A673 (cell line): ENCODE results near the gene ODF2L.

Experiments
- EZH2 ChIP-seq: fragments of 200-600 bp; sonication (generic); IDR thresholded peaks from 2 replicates; pipeline ENCODE4 v1.6.1; 2017; ENCODE audit warnings: borderline replicate concordance, low read depth, mild to moderate bottlenecking, mixed read lengths, antibody characterized with exemption, low read length; ENCODE audit not compliant: poor library complexity, severe bottlenecking
- TF ChIP-seq, protein P1 (sequence below): fragments of 300-800, 200-600 bp; sonication (generic); conservative IDR thresholded peaks from 2 replicates; pipeline ENCODE4 v1.5.1; 2017; ENCODE audit warnings: low read depth, mild to moderate bottlenecking, antibody characterized with exemption, low read length, moderate library complexity, mixed read lengths

DNA sequence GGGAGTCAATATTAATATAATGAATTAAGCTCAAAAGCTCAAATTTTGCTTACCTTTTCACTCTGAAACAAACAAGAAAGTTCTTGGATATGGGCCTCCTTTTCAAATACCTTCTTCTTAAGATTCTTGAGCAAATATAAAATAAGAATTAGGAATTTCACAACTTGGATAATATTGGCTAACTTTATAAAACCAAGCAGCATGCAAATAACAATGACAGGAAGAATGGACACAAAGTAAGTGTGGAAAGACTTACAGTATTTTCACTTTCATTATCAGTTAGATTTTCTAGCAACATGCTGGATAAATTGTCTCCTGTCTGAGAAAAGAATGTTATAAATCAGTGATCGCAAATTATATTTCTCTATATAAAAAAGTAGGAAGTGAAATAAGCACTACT is 13.2 kb downstream of the ODF2L start:
- TF ChIP-seq, protein P1, sequence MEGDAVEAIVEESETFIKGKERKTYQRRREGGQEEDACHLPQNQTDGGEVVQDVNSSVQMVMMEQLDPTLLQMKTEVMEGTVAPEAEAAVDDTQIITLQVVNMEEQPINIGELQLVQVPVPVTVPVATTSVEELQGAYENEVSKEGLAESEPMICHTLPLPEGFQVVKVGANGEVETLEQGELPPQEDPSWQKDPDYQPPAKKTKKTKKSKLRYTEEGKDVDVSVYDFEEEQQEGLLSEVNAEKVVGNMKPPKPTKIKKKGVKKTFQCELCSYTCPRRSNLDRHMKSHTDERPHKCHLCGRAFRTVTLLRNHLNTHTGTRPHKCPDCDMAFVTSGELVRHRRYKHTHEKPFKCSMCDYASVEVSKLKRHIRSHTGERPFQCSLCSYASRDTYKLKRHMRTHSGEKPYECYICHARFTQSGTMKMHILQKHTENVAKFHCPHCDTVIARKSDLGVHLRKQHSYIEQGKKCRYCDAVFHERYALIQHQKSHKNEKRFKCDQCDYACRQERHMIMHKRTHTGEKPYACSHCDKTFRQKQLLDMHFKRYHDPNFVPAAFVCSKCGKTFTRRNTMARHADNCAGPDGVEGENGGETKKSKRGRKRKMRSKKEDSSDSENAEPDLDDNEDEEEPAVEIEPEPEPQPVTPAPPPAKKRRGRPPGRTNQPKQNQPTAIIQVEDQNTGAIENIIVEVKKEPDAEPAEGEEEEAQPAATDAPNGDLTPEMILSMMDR = no peak
- no peak for TF ChIP-seq EZH2
